GM10266 (cell line): ENCODE data around the gene EP300.
"Not testable (repeated sequence)": the region's sequence is repeated elsewhere in the genome, so short reads cannot be mapped to it uniquely, and the experiment has no call there.

Source experiments
- DNase-seq: peaks from one replicate; pipeline ENCODE4 v3.0.0; 2012; ENCODE audit errors: extremely low spot score
- CTCF ChIP-seq: IDR thresholded peaks from 2 replicates; pipeline ENCODE4 v1.5.1; 2012; ENCODE audit warnings: mild to moderate bottlenecking, low read depth; ENCODE audit not compliant: control insufficient read depth, insufficient read depth; ENCODE audit errors: missing control alignments

EP300 gene

DNA sequence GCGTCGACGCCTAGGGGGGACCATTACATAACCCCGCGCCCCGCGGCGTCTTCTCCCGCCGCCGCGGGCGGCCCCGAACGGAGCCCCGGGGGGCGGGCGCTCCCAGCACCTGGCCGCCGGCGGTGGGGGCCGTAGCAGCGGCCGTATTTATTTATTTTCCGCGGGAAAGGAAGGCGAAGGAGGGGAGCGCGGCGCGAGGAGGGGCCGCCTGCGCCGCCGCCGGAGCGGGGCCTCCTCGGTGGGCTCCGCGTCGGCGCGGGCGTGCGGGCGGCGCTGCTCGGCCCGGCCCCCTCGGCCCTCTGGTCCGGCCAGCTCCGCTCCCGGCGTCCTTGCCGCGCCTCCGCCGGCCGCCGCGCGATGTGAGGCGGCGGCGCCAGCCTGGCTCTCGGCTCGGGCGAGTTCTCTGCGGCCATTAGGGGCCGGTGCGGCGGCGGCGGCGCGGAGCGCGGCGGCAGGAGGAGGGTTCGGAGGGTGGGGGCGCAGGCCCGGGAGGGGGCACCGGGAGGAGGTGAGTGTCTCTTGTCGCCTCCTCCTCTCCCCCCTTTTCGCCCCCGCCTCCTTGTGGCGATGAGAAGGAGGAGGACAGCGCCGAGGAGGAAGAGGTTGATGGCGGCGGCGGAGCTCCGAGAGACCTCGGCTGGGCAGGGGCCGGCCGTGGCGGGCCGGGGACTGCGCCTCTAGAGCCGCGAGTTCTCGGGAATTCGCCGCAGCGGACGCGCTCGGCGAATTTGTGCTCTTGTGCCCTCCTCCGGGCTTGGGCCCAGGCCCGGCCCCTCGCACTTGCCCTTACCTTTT, at the start of gene EP300:
Gene EP300, plus strand, starts transcription at position 570 of the 795 bp plus-strand sequence. CDS start 413 bp downstream, outside the sequence.
- TF ChIP-seq CTCF: no peak
- peak; percentile 88 for DNase-seq

DNA sequence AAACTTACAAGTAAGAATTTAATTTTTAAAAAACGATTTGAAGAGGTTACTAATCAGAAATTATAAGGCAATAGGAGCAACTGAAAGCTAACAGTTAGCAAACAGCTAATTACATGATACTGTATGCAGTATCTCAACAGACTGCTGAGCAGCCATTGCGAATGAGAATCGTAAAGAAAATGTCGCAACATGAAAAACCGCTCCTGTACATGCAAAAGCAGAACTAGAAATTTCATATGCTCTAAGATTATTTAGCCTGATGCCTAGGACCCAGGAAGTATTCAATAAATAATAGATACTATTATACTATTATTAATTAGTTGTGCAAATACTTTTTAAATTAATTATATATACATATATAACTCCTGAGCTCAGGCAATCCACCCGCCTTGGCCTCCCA, 48.7 kb upstream of the EP300 start:
- no peak for DNase-seq
- no peak for TF ChIP-seq CTCF

- DNase-seq: not testable (repeated sequence)
Measured at GRCh38 chr22:41045575-41045974, 46.8 kb upstream of the EP300 start.

- DNase-seq: no peak
- TF ChIP-seq CTCF: no peak
Measured at GRCh38 chr22:41047801-41048211, 44.6 kb upstream of the EP300 start.

- not testable (repeated sequence) for DNase-seq
Measured at GRCh38 chr22:41048345-41048744, 44.0 kb upstream of the EP300 start.

GRCh38 chr22:41048791-41049717, 43.3 kb upstream of the EP300 start:
- no peak for TF ChIP-seq CTCF
- DNase-seq: no peak

DNA sequence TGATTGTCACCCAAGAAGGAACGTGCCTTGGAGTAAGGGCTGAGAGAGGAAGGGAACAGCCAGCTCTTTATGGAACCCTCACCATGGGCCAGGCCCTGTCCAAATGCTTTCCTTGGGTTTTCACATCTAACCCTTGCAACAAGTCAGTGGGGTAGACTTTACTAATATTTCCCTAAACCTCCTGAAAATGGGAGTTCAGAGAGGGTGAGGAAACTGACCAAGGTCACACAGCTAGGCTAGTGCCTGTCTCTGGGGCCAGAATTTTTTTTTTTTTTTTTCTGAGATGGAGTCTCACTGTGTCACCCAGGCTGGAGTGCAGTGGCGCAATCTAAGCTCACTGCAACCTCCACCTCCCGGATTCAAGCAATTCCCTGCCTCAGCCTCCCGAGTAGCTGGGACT, 42.6 kb upstream of the EP300 start:
- DNase-seq: not testable (repeated sequence)

DNA sequence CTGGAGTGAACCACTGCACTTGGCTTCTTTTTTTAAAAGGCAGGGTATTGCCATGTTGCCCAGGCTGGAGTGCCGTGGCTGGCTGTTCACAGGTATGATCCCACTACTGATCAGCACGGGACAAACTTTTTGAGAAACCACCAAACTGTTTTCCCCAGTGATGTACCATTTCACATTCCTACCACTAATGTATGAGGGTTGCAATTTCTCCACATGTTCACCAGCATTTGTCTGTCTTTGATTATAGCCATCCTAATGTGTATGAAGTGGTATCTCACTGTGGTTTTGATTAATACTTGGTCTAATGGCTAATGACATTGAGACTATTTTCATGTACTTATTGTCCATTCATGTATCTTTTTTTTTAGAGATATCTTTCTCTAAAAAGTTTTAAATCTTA, 41.5 kb upstream of the EP300 start:
- TF ChIP-seq CTCF: no peak
- DNase-seq: no peak
